K562 (cell line): ENCODE measurements around the gene LTBP1. TPM values are rescaled to one million over a fixed set of nuclear protein-coding genes. Genes with fewer than 3 reads are reported as not detected.
"Not testable (repeated sequence)": the region's sequence is repeated elsewhere in the genome, so short reads cannot be mapped to it uniquely, and the experiment has no call there.

ENCODE experiments used
- ATAC-seq: fragments of 200-7000 bp; cut with Tn5 transposase; 3 replicates; pipeline ENCODE4 v1.9.1; 2020; ENCODE audit warnings: moderate library complexity
- BruUV-seq: library from RNA; stranded (reverse); fragments of 400-500 nt; replicated peaks from 2 replicates; lab custom pipeline; 2021; lab: Mats Ljungman, UMichigan
- CTCF ChIA-PET: fragments of 300-600 bp; formaldehyde crosslinking; extraction: SDS; loops from one replicate; lab custom pipeline; 2021; ENCODE audit warnings: low intra/inter-chr PET ratio; lab: Yijun Ruan, JAX
- POLR2A ChIA-PET: fragments of 300-600, 350-650 bp; sonication (Branson Sonifier 250); formaldehyde crosslinking; extraction: SDS; loops from one replicate; lab custom pipeline; 2021; ENCODE audit warnings: antibody characterized with exemption, inconsistent platforms; lab: Yijun Ruan, JAX
- DNase-seq, 4 experiments: peaks; one replicate each; pipeline versions ENCODE4 v3.0.0 to v3.0.0-alpha.2; 2011 to 2018; ENCODE audit warnings: low spot score in 3 of 4, mixed read lengths in 3 of 4; ENCODE audit errors: extremely low read depth in 1 of 4
- FAIRE-seq: peaks from 2 replicates; lab custom pipeline; 2011; peaks lifted over from hg19 to GRCh38; lab: Jason Lieb, UNC
- H2AFZ ChIP-seq: 2 replicates; pipeline ENCODE4 v1.6.0; 2011; ENCODE audit warnings: low read depth, low read length, control low read depth, inconsistent platforms
- H3K27ac ChIP-seq: fragments of 200-600 bp; 3 replicates; pipeline ENCODE4 v1.8.0; 2011; ENCODE audit warnings: low read depth, mild to moderate bottlenecking, control low read depth, inconsistent platforms, low read length, moderate library complexity, mixed read lengths; ENCODE audit errors: extremely low read depth
- H3K27me3 ChIP-seq, 2 experiments: fragments of 300-600 bp in 1 of 2; 2 replicates in 1 of 2; 3 replicates in 1 of 2; pipeline versions ENCODE4 v1.6.0 to v1.8.0; 2011; ENCODE audit warnings: inconsistent platforms in 2 of 2, low read length in 2 of 2, mild to moderate bottlenecking in 1 of 2, mixed read lengths in 1 of 2, moderate library complexity in 1 of 2; ENCODE audit not compliant: control insufficient read depth in 2 of 2, insufficient read depth in 2 of 2
- H3K36me3 ChIP-seq: fragments of 300-600 bp; 3 replicates; pipeline ENCODE4 v1.8.0; 2011; ENCODE audit warnings: mild to moderate bottlenecking, low read length, inconsistent platforms; ENCODE audit not compliant: control insufficient read depth, insufficient read depth
- H3K4me1 ChIP-seq, 2 experiments: fragments of 200-600 bp in 1 of 2; replicated peaks in 1 of 2; 2 replicates in 1 of 2; 3 replicates in 1 of 2; pipeline versions ENCODE4 v1.5.1 to v1.8.0; 2011; ENCODE audit warnings: inconsistent platforms in 2 of 2, low read length in 2 of 2, mild to moderate bottlenecking in 1 of 2, mixed read lengths in 1 of 2, moderate library complexity in 1 of 2; ENCODE audit not compliant: control insufficient read depth in 2 of 2, insufficient read depth in 2 of 2
- H3K4me2 ChIP-seq: 2 replicates; pipeline ENCODE4 v1.6.1; 2011; ENCODE audit warnings: low read length, control low read depth, inconsistent platforms, mixed read lengths; ENCODE audit not compliant: insufficient read depth
- H3K4me3 ChIP-seq: fragments of 200-600 bp; sonication (generic), shearing (Covaris generic); 2 replicates; pipeline ENCODE4 v1.5.1; 2016; ENCODE audit warnings: control low read depth, inconsistent platforms
- H3K79me2 ChIP-seq: fragments of 200-600 bp; 3 replicates; pipeline ENCODE4 v1.8.0; 2011; ENCODE audit warnings: low read length, inconsistent platforms; ENCODE audit not compliant: control insufficient read depth, insufficient read depth
- H3K9ac ChIP-seq, 2 experiments: 2 replicates each; pipeline versions ENCODE4 v1.6.0 to v1.6.1; 2011; ENCODE audit warnings: low read depth in 2 of 2, low read length in 2 of 2, control low read depth in 1 of 2, inconsistent platforms in 1 of 2, mild to moderate bottlenecking in 1 of 2, mixed read lengths in 1 of 2; ENCODE audit not compliant: insufficient read depth in 1 of 2
- H3K9me1 ChIP-seq: one replicate; pipeline ENCODE4 v1.6.0; 2011; ENCODE audit warnings: inconsistent platforms, mild to moderate bottlenecking, low read length, moderate library complexity; ENCODE audit not compliant: control insufficient read depth, insufficient read depth
- H3K9me3 ChIP-seq: replicated peaks from 2 replicates; pipeline ENCODE4 v1.5.1; 2011; ENCODE audit warnings: low read depth, low read length, inconsistent platforms; ENCODE audit not compliant: control insufficient read depth, insufficient read depth
- H4K20me1 ChIP-seq: replicated peaks from 2 replicates; pipeline ENCODE4 v1.6.1; 2011; ENCODE audit warnings: low read length, inconsistent platforms, mixed read lengths; ENCODE audit not compliant: control insufficient read depth, insufficient read depth
- CEBPB ChIP-seq: fragments of 450-650 bp; IDR thresholded peaks from 2 replicates; pipeline ENCODE4 v1.6.1; 2016; ENCODE audit warnings: missing genetic modification characterization, missing compliant biosample characterization
- CXXC5 ChIP-seq: fragments of 250-450 bp; sonication (Bioruptor Pico); IDR thresholded peaks from 2 replicates; pipeline ENCODE4 v1.8.0; 2022; ENCODE audit warnings: inconsistent platforms, mild to moderate bottlenecking, moderate library complexity
- HDAC1 ChIP-seq, 2 experiments: fragments of 450-650 bp; IDR thresholded peaks; 2 replicates each; pipeline ENCODE4 v1.6.1; 2016 to 2017; ENCODE audit warnings: inconsistent platforms in 1 of 2, mild to moderate bottlenecking in 1 of 2, moderate library complexity in 1 of 2
- MAFG ChIP-seq: fragments of 450-650 bp; conservative IDR thresholded peaks from 2 replicates; pipeline ENCODE4 v1.6.1; 2016; ENCODE audit warnings: missing genetic modification characterization, missing compliant biosample characterization
- ZNF583 ChIP-seq: fragments of 250-450 bp; sonication (Bioruptor Pico); IDR thresholded peaks from 2 replicates; pipeline ENCODE4 v1.4.0; 2020
- WGBS: fragments of 100-300 bp; shearing (Covaris generic); methylation state at CpG from one replicate; pipeline ENCODE4 v1.1.6; 2016; ENCODE audit warnings: low coverage, mixed read lengths; ENCODE audit not compliant: insufficient coverage; ENCODE audit errors: missing lambda C conversion rate; 5-methylcytosine and 5-hydroxymethylcytosine counted together
- in situ Hi-C: fragments of 300-500 bp; cut with MboI; formaldehyde crosslinking; loops from 4 replicates; pipeline ENCODE4 v1.15.0; 2018; ENCODE audit warnings: inconsistent platforms, mixed read lengths
- intact Hi-C: fragments of 100-400 bp; cut with micrococcal nuclease; formaldehyde crosslinking; loops from 2 replicates; pipeline ENCODE4 v1.14.2; 2022
- polyA plus RNA-seq, 8 experiments: library from polyadenylated mRNA; depleted of rRNA in 4 of 8; stranded (reverse) in 5 of 8; unstranded in 3 of 8; fragments of >200 nt; fragmentation: Nextera tagmentation in 2 of 8; fragmentation: Illumina TruSeq in 1 of 8; extraction: Ambion mirVana in 2 of 8; extraction: Trizol in 1 of 8; gene quantifications; 2 replicates each; pipeline versions ENCODE4 v1.2.1 to v1.2.3, GENCODE V29; 2011 to 2014; ENCODE audit warnings: inconsistent platforms in 1 of 8, missing spikeins in 1 of 8
- total RNA-seq, 7 experiments: library from RNA; depleted of rRNA in 6 of 7; stranded (reverse); fragments of >200 nt in 6 of 7; fragmentation: Illumina TruSeq in 2 of 7; extraction: Trizol in 2 of 7; gene quantifications; 2 replicates each; pipeline versions ENCODE4 v1.2.1 to v1.2.3, GENCODE V29; 2011 to 2021; ENCODE audit warnings: low replicate concordance in 1 of 7
- TF ChIP-seq, protein P1 (sequence below): fragments of 450-650 bp; formaldehyde crosslinking; IDR thresholded peaks from 2 replicates; pipeline ENCODE4 v1.4.0; 2022; ENCODE audit warnings: missing genetic modification characterization
- TF ChIP-seq, protein P2 (sequence below), 3 experiments: IDR thresholded peaks in 2 of 3; conservative IDR thresholded peaks in 1 of 3; 2 replicates each; pipeline ENCODE4 v1.5.1; 2011 to 2012; ENCODE audit warnings: low read length in 3 of 3, mild to moderate bottlenecking in 3 of 3, control low read depth in 2 of 3, improper control_type of control experiment in 1 of 3, inconsistent platforms in 1 of 3, low read depth in 1 of 3, mixed read lengths in 1 of 3, moderate library complexity in 1 of 3; ENCODE audit not compliant: insufficient read depth in 2 of 3
- TF ChIP-seq, protein P3 (sequence below): sonication (generic); formaldehyde crosslinking; IDR thresholded peaks from 2 replicates; pipeline ENCODE4 v1.8.1; 2023; ENCODE audit warnings: mild to moderate bottlenecking, missing genetic modification reagents

Gene LTBP1
- total and polyA plus RNA-seq, 9 of the 15 experiments (the other 6 are each of a cell fraction or from before 2014, with no cell fraction given), result 3.6 to 16.4 (median 8.5) TPM

DNA sequence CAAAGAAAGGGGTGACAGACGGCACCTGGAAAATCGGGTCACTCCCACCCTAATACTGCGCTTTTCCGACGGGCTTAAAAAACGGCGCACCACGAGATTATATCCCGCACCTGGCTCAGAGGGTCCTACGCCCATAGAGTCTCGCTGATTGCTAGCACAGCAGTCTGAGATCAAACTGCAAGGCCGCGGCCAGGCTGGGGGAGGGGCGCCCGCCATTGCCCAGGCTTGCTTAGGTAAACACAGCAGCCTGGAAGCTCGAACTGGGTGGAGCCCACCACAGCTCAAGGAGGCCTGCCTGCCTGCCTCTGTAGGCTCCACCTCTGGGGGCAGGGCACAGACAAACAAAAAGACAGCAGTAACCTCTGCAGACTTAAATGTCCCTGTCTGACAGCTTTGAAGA lies 223.5 kb downstream of the LTBP1 start:
- WGBS, result 15% methylated on average over 4 of the region's 16 CpGs

DNA sequence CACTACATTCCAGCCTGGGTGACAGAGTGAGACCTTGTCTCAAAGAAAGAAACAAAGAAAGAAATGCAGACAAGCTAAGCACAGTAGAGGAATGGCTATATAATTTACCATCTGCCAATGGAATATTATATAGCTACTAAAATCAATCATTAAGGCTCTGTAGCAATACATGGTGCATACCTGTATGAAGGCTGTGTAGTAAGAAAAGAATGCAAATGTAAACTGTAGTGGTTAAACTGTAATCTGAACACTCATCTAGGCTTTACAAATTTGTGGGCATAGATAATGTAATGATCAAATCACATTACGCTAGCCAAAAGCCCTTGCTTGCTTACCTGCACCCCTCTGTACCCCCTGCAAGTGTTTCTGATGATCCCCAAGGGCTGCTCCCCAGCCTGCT lies 230.9 kb downstream of the LTBP1 start:
- ATAC-seq, result no peak
- intact Hi-C loops, result no loop called here
- CTCF ChIA-PET, result no interaction called here
- TF ChIP-seq MAFG (tag), result no peak
- TF ChIP-seq, protein P1, sequence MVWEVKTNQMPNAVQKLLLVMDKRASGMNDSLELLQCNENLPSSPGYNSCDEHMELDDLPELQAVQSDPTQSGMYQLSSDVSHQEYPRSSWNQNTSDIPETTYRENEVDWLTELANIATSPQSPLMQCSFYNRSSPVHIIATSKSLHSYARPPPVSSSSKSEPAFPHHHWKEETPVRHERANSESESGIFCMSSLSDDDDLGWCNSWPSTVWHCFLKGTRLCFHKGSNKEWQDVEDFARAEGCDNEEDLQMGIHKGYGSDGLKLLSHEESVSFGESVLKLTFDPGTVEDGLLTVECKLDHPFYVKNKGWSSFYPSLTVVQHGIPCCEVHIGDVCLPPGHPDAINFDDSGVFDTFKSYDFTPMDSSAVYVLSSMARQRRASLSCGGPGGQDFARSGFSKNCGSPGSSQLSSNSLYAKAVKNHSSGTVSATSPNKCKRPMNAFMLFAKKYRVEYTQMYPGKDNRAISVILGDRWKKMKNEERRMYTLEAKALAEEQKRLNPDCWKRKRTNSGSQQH, result no peak
- no peak for TF ChIP-seq CXXC5
- TF ChIP-seq ZNF583, result no peak
- no peak for TF ChIP-seq CEBPB (tag)
- TF ChIP-seq, protein P2, sequence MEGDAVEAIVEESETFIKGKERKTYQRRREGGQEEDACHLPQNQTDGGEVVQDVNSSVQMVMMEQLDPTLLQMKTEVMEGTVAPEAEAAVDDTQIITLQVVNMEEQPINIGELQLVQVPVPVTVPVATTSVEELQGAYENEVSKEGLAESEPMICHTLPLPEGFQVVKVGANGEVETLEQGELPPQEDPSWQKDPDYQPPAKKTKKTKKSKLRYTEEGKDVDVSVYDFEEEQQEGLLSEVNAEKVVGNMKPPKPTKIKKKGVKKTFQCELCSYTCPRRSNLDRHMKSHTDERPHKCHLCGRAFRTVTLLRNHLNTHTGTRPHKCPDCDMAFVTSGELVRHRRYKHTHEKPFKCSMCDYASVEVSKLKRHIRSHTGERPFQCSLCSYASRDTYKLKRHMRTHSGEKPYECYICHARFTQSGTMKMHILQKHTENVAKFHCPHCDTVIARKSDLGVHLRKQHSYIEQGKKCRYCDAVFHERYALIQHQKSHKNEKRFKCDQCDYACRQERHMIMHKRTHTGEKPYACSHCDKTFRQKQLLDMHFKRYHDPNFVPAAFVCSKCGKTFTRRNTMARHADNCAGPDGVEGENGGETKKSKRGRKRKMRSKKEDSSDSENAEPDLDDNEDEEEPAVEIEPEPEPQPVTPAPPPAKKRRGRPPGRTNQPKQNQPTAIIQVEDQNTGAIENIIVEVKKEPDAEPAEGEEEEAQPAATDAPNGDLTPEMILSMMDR (IDR thresholded peaks at IDR 0.05 in 2 of 3, conservative IDR thresholded peaks at IDR 0.05 in 1 of 3; ENCODE audit: insufficient read depth in 2 of 3, low read depth in 1 of 3, low read length in 3 of 3), result no peak
- TF ChIP-seq HDAC1 (IDR thresholded peaks at IDR 0.05), result no peak

More for the DNA sequence above, 223.5 kb downstream of the LTBP1 start:
- H3K4me3 ChIP-seq, H3K36me3 ChIP-seq, BruUV-seq, CTCF ChIA-PET, H3K27me3 ChIP-seq, intact Hi-C loops, H3K27ac ChIP-seq, FAIRE-seq, ATAC-seq, H3K4me2 ChIP-seq, H3K9me1 ChIP-seq, H4K20me1 ChIP-seq, H3K9ac ChIP-seq, H3K9me3 ChIP-seq, H2AFZ ChIP-seq, in situ Hi-C loops, H3K4me1 ChIP-seq, H3K79me2 ChIP-seq, POLR2A ChIA-PET, DNase-seq: not testable (repeated sequence)
- TF ChIP-seq, protein P3, sequence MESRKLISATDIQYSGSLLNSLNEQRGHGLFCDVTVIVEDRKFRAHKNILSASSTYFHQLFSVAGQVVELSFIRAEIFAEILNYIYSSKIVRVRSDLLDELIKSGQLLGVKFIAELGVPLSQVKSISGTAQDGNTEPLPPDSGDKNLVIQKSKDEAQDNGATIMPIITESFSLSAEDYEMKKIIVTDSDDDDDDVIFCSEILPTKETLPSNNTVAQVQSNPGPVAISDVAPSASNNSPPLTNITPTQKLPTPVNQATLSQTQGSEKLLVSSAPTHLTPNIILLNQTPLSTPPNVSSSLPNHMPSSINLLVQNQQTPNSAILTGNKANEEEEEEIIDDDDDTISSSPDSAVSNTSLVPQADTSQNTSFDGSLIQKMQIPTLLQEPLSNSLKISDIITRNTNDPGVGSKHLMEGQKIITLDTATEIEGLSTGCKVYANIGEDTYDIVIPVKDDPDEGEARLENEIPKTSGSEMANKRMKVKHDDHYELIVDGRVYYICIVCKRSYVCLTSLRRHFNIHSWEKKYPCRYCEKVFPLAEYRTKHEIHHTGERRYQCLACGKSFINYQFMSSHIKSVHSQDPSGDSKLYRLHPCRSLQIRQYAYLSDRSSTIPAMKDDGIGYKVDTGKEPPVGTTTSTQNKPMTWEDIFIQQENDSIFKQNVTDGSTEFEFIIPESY (CRISPR knock-in tag), result peak; percentile 71

More for the DNA sequence above, 230.9 kb downstream of the LTBP1 start:
- Histone ChIP-seq H3K4me3 (no peak overlapping the region), H3K4me2 (no peak overlapping the region), H3K36me3 (no peaks in the 10 kb centered on the region), H3K79me2 (no peaks in the 10 kb centered on the region), H2AFZ (no peak overlapping the region), H4K20me1 (no peaks in the 10 kb centered on the region), H3K4me1 (no peaks in the 10 kb centered on the region), H3K9ac (no peak overlapping the region), H3K27ac (no peak overlapping the region), H3K27me3 (no peaks in the 10 kb centered on the region), H3K9me1 (no peaks in the 10 kb centered on the region), H3K9me3 (no peaks in the 10 kb centered on the region)
- in situ Hi-C loops, result no loop called here
- POLR2A ChIA-PET, result interaction anchor here (0.8 kb wide), 1 partner anchor 13 kb away, joined by 3 read pairs; no protein-coding TSS in a partner anchor
- no TSS peak for BruUV-seq
- FAIRE-seq (no peak), DNase-seq (no peak)
- WGBS, result 33% methylated on average over 1 of the region's 1 CpG
